K562 (cell line): ENCODE measurements around the gene CHRNA9. TPM values are rescaled to one million over a fixed set of nuclear protein-coding genes. Genes with fewer than 3 reads are reported as not detected.

Experiments used
- DLX4 ChIP-seq: fragments of 250-450 bp; sonication (Bioruptor Pico); IDR thresholded peaks from 2 replicates; pipeline ENCODE4 v1.6.1; 2021; ENCODE audit warnings: mild to moderate bottlenecking
- ELK1 ChIP-seq: sonication (generic); formaldehyde crosslinking; IDR thresholded peaks from 2 replicates; pipeline ENCODE4 v1.8.1; 2022; ENCODE audit warnings: missing genetic modification reagents
- GMEB1 ChIP-seq: fragments of 250-450 bp; sonication (Bioruptor Pico); IDR thresholded peaks from 2 replicates; pipeline ENCODE4 v1.4.0; 2020; ENCODE audit warnings: mild to moderate bottlenecking
- NCOA4 ChIP-seq: fragments of 450-650 bp; IDR thresholded peaks from 2 replicates; pipeline ENCODE4 v1.6.1; 2018; ENCODE audit warnings: mild to moderate bottlenecking; ENCODE audit not compliant: partially characterized antibody
- PHTF2 ChIP-seq: fragments of 250-450 bp; sonication (Bioruptor Pico); IDR thresholded peaks from 2 replicates; pipeline ENCODE4 v1.5.0; 2021; ENCODE audit warnings: mild to moderate bottlenecking
- TEAD4 ChIP-seq, 2 experiments: sonication (generic) in 1 of 2; formaldehyde crosslinking in 1 of 2; IDR thresholded peaks; 2 replicates each; pipeline versions ENCODE4 v1.6.1 to v1.8.0; 2012 to 2022; ENCODE audit warnings: borderline replicate concordance in 1 of 2, inconsistent platforms in 1 of 2, low read length in 1 of 2, mild to moderate bottlenecking in 1 of 2, missing genetic modification reagents in 1 of 2
- ZBTB1 ChIP-seq: sonication (generic); formaldehyde crosslinking; IDR thresholded peaks from 2 replicates; pipeline ENCODE4 v1.8.1; 2023; ENCODE audit warnings: missing genetic modification reagents, low read depth, mild to moderate bottlenecking, borderline replicate concordance
- ZNF133 ChIP-seq: fragments of 250-450 bp; sonication (Bioruptor Pico); IDR thresholded peaks from 2 replicates; pipeline ENCODE4 v1.4.0; 2020; ENCODE audit warnings: mild to moderate bottlenecking
- ZNF134 ChIP-seq: fragments of 250-450 bp; sonication (Bioruptor Pico); conservative IDR thresholded peaks from 2 replicates; pipeline ENCODE4 v1.4.0; 2020
- polyA plus RNA-seq, 8 experiments: library from polyadenylated mRNA; depleted of rRNA in 4 of 8; stranded (reverse) in 5 of 8; unstranded in 3 of 8; fragments of >200 nt; fragmentation: Nextera tagmentation in 2 of 8; fragmentation: Illumina TruSeq in 1 of 8; extraction: Ambion mirVana in 2 of 8; extraction: Trizol in 1 of 8; gene quantifications; 2 replicates each; pipeline versions ENCODE4 v1.2.1 to v1.2.3, GENCODE V29; 2011 to 2014; ENCODE audit warnings: inconsistent platforms in 1 of 8, missing spikeins in 1 of 8
- total RNA-seq, 7 experiments: library from RNA; depleted of rRNA in 6 of 7; stranded (reverse); fragments of >200 nt in 6 of 7; fragmentation: Illumina TruSeq in 2 of 7; extraction: Trizol in 2 of 7; gene quantifications; 2 replicates each; pipeline versions ENCODE4 v1.2.1 to v1.2.3, GENCODE V29; 2011 to 2021; ENCODE audit warnings: low replicate concordance in 1 of 7

CHRNA9 gene
- total and polyA plus RNA-seq, 9 of the 15 experiments (the other 6 are each of a cell fraction or from before 2014, with no cell fraction given), result not detected

GRCh38 chr4:40303751-40304150, 31.4 kb upstream of the CHRNA9 start (continued):
- no peak for TF ChIP-seq NCOA4
- no peak for TF ChIP-seq ZNF134 (CRISPR knock-in tag)
- no peak for TF ChIP-seq DLX4 (CRISPR knock-in tag)
- no peak for TF ChIP-seq TEAD4 (IDR thresholded peaks at IDR 0.05; ENCODE audit: low read length)
- no peak for TF ChIP-seq TEAD4 (CRISPR knock-in tag; IDR thresholded peaks at IDR 0.05; ENCODE audit: borderline replicate concordance)
- no peak for TF ChIP-seq GMEB1 (CRISPR knock-in tag)
- no peak for TF ChIP-seq ELK1 (CRISPR knock-in tag)
- TF ChIP-seq ZBTB1 (CRISPR knock-in tag), result no peak
- no peak for TF ChIP-seq PHTF2
- TF ChIP-seq ZNF133 (CRISPR knock-in tag), result no peak
